ENCODE results near the gene DRAXIN.

The DRAXIN gene

DNA sequence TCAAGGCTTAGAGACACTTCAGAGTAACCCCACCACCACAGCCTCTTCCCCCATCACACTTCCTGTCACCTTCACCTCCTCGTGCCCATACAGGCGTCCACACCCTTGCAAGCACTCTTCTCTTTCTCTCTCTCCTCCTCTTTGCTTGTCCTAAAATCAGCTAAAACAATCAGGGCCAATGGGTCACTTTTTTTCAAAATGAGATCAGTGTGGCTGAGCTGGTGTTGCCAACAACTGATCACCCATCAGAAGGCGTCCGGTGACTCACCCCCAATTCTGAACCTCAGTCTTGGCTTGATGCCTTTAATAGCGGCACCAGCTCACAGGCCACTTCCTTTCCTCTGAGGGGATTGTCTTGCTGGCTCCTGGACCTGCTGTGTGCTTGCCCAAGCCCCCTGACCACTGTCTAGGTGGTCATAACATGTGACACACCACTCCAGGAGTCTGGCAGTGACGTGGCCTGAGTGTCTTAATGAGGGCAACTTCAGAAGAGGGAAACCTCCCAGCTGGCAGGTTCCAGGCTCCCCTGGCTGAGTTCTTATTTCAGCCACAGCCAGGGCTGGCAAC, 1.6 kb downstream of the DRAXIN start:
- H3K36me3 ChIP-seq (ENCODE audit: control insufficient read depth in 2 of 2, insufficient read depth in 1 of 2, low read length in 2 of 2): no peaks in the 10 kb centered on the region
- H3K4me3 ChIP-seq (ENCODE audit: low read depth, low read length): no peak overlapping the region
- no peaks in the 10 kb centered on the region for H3K9me3 ChIP-seq (ENCODE audit: control insufficient read depth, insufficient read depth, low read depth, low read length)
- H3K27ac ChIP-seq (ENCODE audit: extremely low read depth, low read depth, low read length): no peak overlapping the region
- H3K4me1 ChIP-seq (ENCODE audit: control insufficient read depth, insufficient read depth, low read length): peaks cover 9% of the 10 kb centered on the region; the same call in 1 of the 2 replicates
- ChIA-PET CTCF (interaction anchor here (0.7 to 1.0 kb wide), 2 partner anchors 26 to 480 kb away, joined by 4 to 6 read pairs; no protein-coding TSS in a partner anchor), POLR2A (no interaction called here)
- no peak for TF ChIP-seq FEZF1 (tag by site-specific recombination; IDR thresholded peaks at IDR 0.05)
- no peak for TF ChIP-seq ZNF416 (tag by site-specific recombination; IDR thresholded peaks at IDR 0.05)
- no peak for TF ChIP-seq ZNF692 (tag by site-specific recombination; IDR thresholded peaks at IDR 0.05)
- TF ChIP-seq ZNF146 (tag by site-specific recombination; IDR thresholded peaks at IDR 0.05): no peak; the same call in 1 of the 2 replicates
- TF ChIP-seq ZNF157 (tag by site-specific recombination; IDR thresholded peaks at IDR 0.05): no peak
- TF ChIP-seq ZNF544 (tag by site-specific recombination; IDR thresholded peaks at IDR 0.05): no peak
- no peak for TF ChIP-seq ZNF677 (tag by site-specific recombination; IDR thresholded peaks at IDR 0.05)
- no peak for TF ChIP-seq ZFP69B (tag by site-specific recombination; IDR thresholded peaks at IDR 0.05)
- no peak for TF ChIP-seq ZNF175 (tag by site-specific recombination; IDR thresholded peaks at IDR 0.05)
- TF ChIP-seq REPIN1 (tag by site-specific recombination; IDR thresholded peaks at IDR 0.05; ENCODE audit: low read depth): no peak
- peak; percentile 20; the same call in 1 of the 2 replicates for TF ChIP-seq GLIS2 (tag by site-specific recombination; IDR thresholded peaks at IDR 0.05)
- no peak for TF ChIP-seq WT1 (tag by site-specific recombination; IDR thresholded peaks at IDR 0.05)
- TF ChIP-seq, protein P1, sequence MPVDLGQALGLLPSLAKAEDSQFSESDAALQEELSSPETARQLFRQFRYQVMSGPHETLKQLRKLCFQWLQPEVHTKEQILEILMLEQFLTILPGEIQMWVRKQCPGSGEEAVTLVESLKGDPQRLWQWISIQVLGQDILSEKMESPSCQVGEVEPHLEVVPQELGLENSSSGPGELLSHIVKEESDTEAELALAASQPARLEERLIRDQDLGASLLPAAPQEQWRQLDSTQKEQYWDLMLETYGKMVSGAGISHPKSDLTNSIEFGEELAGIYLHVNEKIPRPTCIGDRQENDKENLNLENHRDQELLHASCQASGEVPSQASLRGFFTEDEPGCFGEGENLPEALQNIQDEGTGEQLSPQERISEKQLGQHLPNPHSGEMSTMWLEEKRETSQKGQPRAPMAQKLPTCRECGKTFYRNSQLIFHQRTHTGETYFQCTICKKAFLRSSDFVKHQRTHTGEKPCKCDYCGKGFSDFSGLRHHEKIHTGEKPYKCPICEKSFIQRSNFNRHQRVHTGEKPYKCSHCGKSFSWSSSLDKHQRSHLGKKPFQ (tag by site-specific recombination; IDR thresholded peaks at IDR 0.05): no peak
- TF ChIP-seq ZNF10 (tag by site-specific recombination; IDR thresholded peaks at IDR 0.05): peak; percentile 85; the same call in 1 of the 2 replicates
- TF ChIP-seq, protein P2, sequence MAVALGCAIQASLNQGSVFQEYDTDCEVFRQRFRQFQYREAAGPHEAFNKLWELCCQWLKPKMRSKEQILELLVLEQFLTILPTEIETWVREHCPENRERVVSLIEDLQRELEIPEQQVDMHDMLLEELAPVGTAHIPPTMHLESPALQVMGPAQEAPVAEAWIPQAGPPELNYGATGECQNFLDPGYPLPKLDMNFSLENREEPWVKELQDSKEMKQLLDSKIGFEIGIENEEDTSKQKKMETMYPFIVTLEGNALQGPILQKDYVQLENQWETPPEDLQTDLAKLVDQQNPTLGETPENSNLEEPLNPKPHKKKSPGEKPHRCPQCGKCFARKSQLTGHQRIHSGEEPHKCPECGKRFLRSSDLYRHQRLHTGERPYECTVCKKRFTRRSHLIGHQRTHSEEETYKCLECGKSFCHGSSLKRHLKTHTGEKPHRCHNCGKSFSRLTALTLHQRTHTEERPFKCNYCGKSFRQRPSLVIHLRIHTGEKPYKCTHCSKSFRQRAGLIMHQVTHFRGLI (tag by site-specific recombination; IDR thresholded peaks at IDR 0.05): no peak
- no peak for TF ChIP-seq ZNF843 (tag by site-specific recombination; IDR thresholded peaks at IDR 0.05)
- TF ChIP-seq GLIS1 (tag by site-specific recombination; IDR thresholded peaks at IDR 0.05): peak; percentile 67
- no peak for TF ChIP-seq ZBTB48 (tag by site-specific recombination; IDR thresholded peaks at IDR 0.05)
- TF ChIP-seq ZBTB8A (tag by site-specific recombination; IDR thresholded peaks at IDR 0.05): 0 out of 2 replicates have a peak, but pooled peaks have one; percentile 30
- peak; percentile 22 for TF ChIP-seq ZNF335 (tag by site-specific recombination; conservative IDR thresholded peaks at IDR 0.05)
- TF ChIP-seq TCF7L2 (IDR thresholded peaks at IDR 0.05; ENCODE audit: borderline replicate concordance, low read depth, low read length): no peak
- TF ChIP-seq, protein P3, sequence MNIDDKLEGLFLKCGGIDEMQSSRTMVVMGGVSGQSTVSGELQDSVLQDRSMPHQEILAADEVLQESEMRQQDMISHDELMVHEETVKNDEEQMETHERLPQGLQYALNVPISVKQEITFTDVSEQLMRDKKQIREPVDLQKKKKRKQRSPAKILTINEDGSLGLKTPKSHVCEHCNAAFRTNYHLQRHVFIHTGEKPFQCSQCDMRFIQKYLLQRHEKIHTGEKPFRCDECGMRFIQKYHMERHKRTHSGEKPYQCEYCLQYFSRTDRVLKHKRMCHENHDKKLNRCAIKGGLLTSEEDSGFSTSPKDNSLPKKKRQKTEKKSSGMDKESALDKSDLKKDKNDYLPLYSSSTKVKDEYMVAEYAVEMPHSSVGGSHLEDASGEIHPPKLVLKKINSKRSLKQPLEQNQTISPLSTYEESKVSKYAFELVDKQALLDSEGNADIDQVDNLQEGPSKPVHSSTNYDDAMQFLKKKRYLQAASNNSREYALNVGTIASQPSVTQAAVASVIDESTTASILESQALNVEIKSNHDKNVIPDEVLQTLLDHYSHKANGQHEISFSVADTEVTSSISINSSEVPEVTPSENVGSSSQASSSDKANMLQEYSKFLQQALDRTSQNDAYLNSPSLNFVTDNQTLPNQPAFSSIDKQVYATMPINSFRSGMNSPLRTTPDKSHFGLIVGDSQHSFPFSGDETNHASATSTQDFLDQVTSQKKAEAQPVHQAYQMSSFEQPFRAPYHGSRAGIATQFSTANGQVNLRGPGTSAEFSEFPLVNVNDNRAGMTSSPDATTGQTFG (tag by site-specific recombination; IDR thresholded peaks at IDR 0.05; ENCODE audit: borderline replicate concordance): no peak
- TF ChIP-seq ZNF138 (tag by site-specific recombination; IDR thresholded peaks at IDR 0.05; ENCODE audit: borderline replicate concordance): no peak
- TF ChIP-seq ZNF837 (tag by site-specific recombination; IDR thresholded peaks at IDR 0.05): no peak
- peak; percentile 43 for TF ChIP-seq SP7 (tag by site-specific recombination; IDR thresholded peaks at IDR 0.05)
- no peak for TF ChIP-seq RBAK (tag by site-specific recombination; IDR thresholded peaks at IDR 0.05)
- TF ChIP-seq, protein P4, sequence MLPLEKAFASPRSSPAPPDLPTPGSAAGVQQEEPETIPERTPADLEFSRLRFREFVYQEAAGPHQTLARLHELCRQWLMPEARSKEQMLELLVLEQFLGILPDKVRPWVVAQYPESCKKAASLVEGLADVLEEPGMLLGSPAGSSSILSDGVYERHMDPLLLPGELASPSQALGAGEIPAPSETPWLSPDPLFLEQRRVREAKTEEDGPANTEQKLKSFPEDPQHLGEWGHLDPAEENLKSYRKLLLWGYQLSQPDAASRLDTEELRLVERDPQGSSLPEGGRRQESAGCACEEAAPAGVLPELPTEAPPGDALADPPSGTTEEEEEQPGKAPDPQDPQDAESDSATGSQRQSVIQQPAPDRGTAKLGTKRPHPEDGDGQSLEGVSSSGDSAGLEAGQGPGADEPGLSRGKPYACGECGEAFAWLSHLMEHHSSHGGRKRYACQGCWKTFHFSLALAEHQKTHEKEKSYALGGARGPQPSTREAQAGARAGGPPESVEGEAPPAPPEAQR (tag by site-specific recombination; IDR thresholded peaks at IDR 0.05): no peak
- no peak for TF ChIP-seq ZNF670 (tag by site-specific recombination; IDR thresholded peaks at IDR 0.05; ENCODE audit: low read depth)

All from HEK293 (cell line).